HepG2 (cell line): ENCODE data around the gene KLF12. TPM values are rescaled to one million over a fixed set of nuclear protein-coding genes. Genes with fewer than 3 reads are reported as not detected.

ENCODE experiments used
- ATAC-seq: fragments of 200-7000 bp; cut with Tn5 transposase; 3 replicates; pipeline ENCODE4 v1.9.1; 2020; ENCODE audit warnings: mild to moderate bottlenecking, moderate library complexity
- BruUV-seq: library from RNA; stranded (reverse); fragments of 400-500 nt; replicated peaks from 2 replicates; lab custom pipeline; 2021; lab: Mats Ljungman, UMichigan
- CTCF ChIA-PET: fragments of 300-600 bp; formaldehyde crosslinking; extraction: SDS; loops from one replicate; lab custom pipeline; 2021; ENCODE audit warnings: low total read pairs, inconsistent platforms, low intra/inter-chr PET ratio; lab: Yijun Ruan, JAX
- POLR2A ChIA-PET: fragments of 350-600 bp; sonication (Branson Sonifier 250); formaldehyde crosslinking; loops from one replicate; lab custom pipeline; 2020; ENCODE audit warnings: antibody characterized with exemption, inconsistent platforms; lab: Yijun Ruan, JAX
- DNase-seq: peaks from one replicate; pipeline ENCODE4 v3.0.0-alpha.2; 2015; ENCODE audit warnings: low spot score
- FAIRE-seq: peaks from 3 replicates; lab custom pipeline; 2011; peaks lifted over from hg19 to GRCh38; lab: Jason Lieb, UNC
- H2AFZ ChIP-seq: one replicate; pipeline ENCODE4 v1.6.1; 2011; ENCODE audit warnings: low read length, inconsistent platforms
- H3K27ac ChIP-seq: fragments of 300-600 bp; 3 replicates; pipeline ENCODE4 v1.8.0; 2011; ENCODE audit warnings: mixed run types, mild to moderate bottlenecking, mixed read lengths, low read length, inconsistent platforms; ENCODE audit not compliant: insufficient read depth; ENCODE audit errors: extremely low read length
- H3K27me3 ChIP-seq, 2 experiments: fragments of 200-600 bp in 1 of 2; 2 replicates in 1 of 2; 3 replicates in 1 of 2; pipeline versions ENCODE4 v1.6.0 to v1.8.0; 2011; ENCODE audit warnings: low read length in 2 of 2, mild to moderate bottlenecking in 2 of 2, moderate library complexity in 2 of 2, inconsistent platforms in 1 of 2; ENCODE audit not compliant: insufficient read depth in 2 of 2, control insufficient read depth in 1 of 2
- H3K36me3 ChIP-seq, 2 experiments: fragments of 200-600 bp in 1 of 2; replicated peaks in 1 of 2; 2 replicates in 1 of 2; 3 replicates in 1 of 2; pipeline versions ENCODE4 v1.5.1 to v1.8.0; 2011; ENCODE audit warnings: low read length in 2 of 2, inconsistent platforms in 1 of 2; ENCODE audit not compliant: insufficient read depth in 2 of 2, control insufficient read depth in 1 of 2
- H3K4me1 ChIP-seq: 2 replicates; pipeline ENCODE4 v1.5.1; 2012; ENCODE audit warnings: low read length, inconsistent platforms; ENCODE audit not compliant: insufficient read depth
- H3K4me2 ChIP-seq: 2 replicates; pipeline ENCODE4 v1.6.0; 2011; ENCODE audit warnings: low read depth, low read length, inconsistent platforms
- H3K4me3 ChIP-seq, 3 experiments: fragments of 200-600 bp in 1 of 3; sonication (generic), shearing (Covaris generic) in 1 of 3; replicated peaks in 1 of 3; 2 replicates each; pipeline ENCODE4 v1.5.1; 2011 to 2016; ENCODE audit warnings: low read length in 3 of 3, inconsistent platforms in 2 of 3, low read depth in 2 of 3, mild to moderate bottlenecking in 2 of 3, control low read depth in 1 of 3, mixed read lengths in 1 of 3; ENCODE audit not compliant: insufficient read depth in 1 of 3
- H3K79me2 ChIP-seq: one replicate; pipeline ENCODE4 v1.6.1; 2011; ENCODE audit warnings: low read length, inconsistent platforms; ENCODE audit not compliant: insufficient read depth
- H3K9ac ChIP-seq: 2 replicates; pipeline ENCODE4 v1.6.0; 2011; ENCODE audit warnings: mild to moderate bottlenecking, low read depth, low read length, inconsistent platforms; ENCODE audit not compliant: insufficient read depth
- H3K9me3 ChIP-seq: 2 replicates; pipeline ENCODE4 v1.5.1; 2012; ENCODE audit warnings: mild to moderate bottlenecking, low read length
- H4K20me1 ChIP-seq: 2 replicates; pipeline ENCODE4 v1.6.0; 2011; ENCODE audit warnings: inconsistent platforms, mild to moderate bottlenecking, low read length, moderate library complexity; ENCODE audit not compliant: insufficient read depth
- CEBPB ChIP-seq: IDR thresholded peaks from 2 replicates; pipeline ENCODE4 v1.6.1; 2011; ENCODE audit warnings: low read depth, low read length, improper control_type of control experiment, borderline replicate concordance
- EHMT2 ChIP-seq: fragments of 200-600 bp; sonication (generic); IDR thresholded peaks from 2 replicates; pipeline ENCODE4 v1.7.0; 2017; ENCODE audit warnings: antibody characterized with exemption, low read depth, low read length, borderline replicate concordance
- ERF ChIP-seq: IDR thresholded peaks from 2 replicates; pipeline ENCODE4 v1.6.1; 2018; ENCODE audit warnings: missing biosample characterization, missing genetic modification reagents
- ETV5 ChIP-seq: IDR thresholded peaks from 2 replicates; pipeline ENCODE4 v1.6.1; 2018; ENCODE audit warnings: missing biosample characterization, missing genetic modification reagents, inconsistent platforms, borderline replicate concordance
- FOSL2 ChIP-seq: sonication (generic); formaldehyde crosslinking; IDR thresholded peaks from 2 replicates; pipeline ENCODE4 v1.4.0; 2020; ENCODE audit warnings: missing genetic modification reagents
- HHEX ChIP-seq: IDR thresholded peaks from 2 replicates; pipeline ENCODE4 v1.6.1; 2016; ENCODE audit warnings: control low read depth
- HMG20B ChIP-seq: conservative IDR thresholded peaks from 2 replicates; pipeline ENCODE4 v1.6.1; 2016; ENCODE audit warnings: missing genetic modification reagents, missing compliant biosample characterization
- HNF4G ChIP-seq, 2 experiments: sonication (generic) in 1 of 2; formaldehyde crosslinking in 1 of 2; IDR thresholded peaks; 2 replicates each; pipeline versions ENCODE4 v1.4.0 to v1.6.1; 2011 to 2020; ENCODE audit warnings: borderline replicate concordance in 2 of 2, low read depth in 2 of 2, mild to moderate bottlenecking in 2 of 2, low read length in 1 of 2, missing genetic modification reagents in 1 of 2, moderate library complexity in 1 of 2
- HOXA5 ChIP-seq: sonication (generic); formaldehyde crosslinking; IDR thresholded peaks from 2 replicates; pipeline ENCODE4 v1.4.0; 2020; ENCODE audit warnings: missing genetic modification reagents
- POLR2AphosphoS2 ChIP-seq: IDR thresholded peaks from 2 replicates; pipeline ENCODE4 v1.6.1; 2011; ENCODE audit warnings: low read depth, low read length, improper control_type of control experiment
- SMAD1 ChIP-seq: sonication (generic); formaldehyde crosslinking; IDR thresholded peaks from 2 replicates; pipeline ENCODE4 v1.4.0; 2020; ENCODE audit warnings: missing genetic modification reagents, low read depth, mild to moderate bottlenecking, borderline replicate concordance
- SP1 ChIP-seq, 2 experiments: fragments of 450-650 bp in 1 of 2; sonication (generic) in 1 of 2; formaldehyde crosslinking in 1 of 2; IDR thresholded peaks; 2 replicates each; pipeline versions ENCODE4 v1.4.0 to v1.6.1; 2016 to 2020; ENCODE audit warnings: missing genetic modification reagents in 1 of 2
- ZNF101 ChIP-seq: sonication (generic); formaldehyde crosslinking; IDR thresholded peaks from 2 replicates; pipeline ENCODE4 v1.4.0; 2020; ENCODE audit warnings: mild to moderate bottlenecking, low read depth, missing genetic modification reagents, borderline replicate concordance
- ZNF24 ChIP-seq: fragments of 450-650 bp; IDR thresholded peaks from 2 replicates; pipeline ENCODE4 v1.6.1; 2017; ENCODE audit warnings: antibody characterized with exemption, mild to moderate bottlenecking
- ZNF512B ChIP-seq: sonication (generic); formaldehyde crosslinking; IDR thresholded peaks from 2 replicates; pipeline ENCODE4 v1.5.1; 2020; ENCODE audit warnings: missing genetic modification reagents, mild to moderate bottlenecking, borderline replicate concordance
- ZNF530 ChIP-seq: sonication (generic); formaldehyde crosslinking; IDR thresholded peaks from 2 replicates; pipeline ENCODE4 v1.5.0; 2020; ENCODE audit warnings: low read depth, mild to moderate bottlenecking, missing genetic modification reagents
- ZNF572 ChIP-seq: sonication (generic); formaldehyde crosslinking; IDR thresholded peaks from 2 replicates; pipeline ENCODE4 v1.5.1; 2020; ENCODE audit warnings: mild to moderate bottlenecking, missing genetic modification reagents
- WGBS: methylation state at CpG from one replicate; pipeline ENCODE4 v1.1.6; 2017; ENCODE audit warnings: low lambda C conversion rate; 5-methylcytosine and 5-hydroxymethylcytosine counted together
- in situ Hi-C: cut with HindIII; loops from 2 replicates; pipeline ENCODE4 v1.10.0; 2017; ENCODE audit warnings: low pct_unique_long_range_greater_than_20kb; ENCODE audit not compliant: extremely low pct_ligation_motif_present
- intact Hi-C: fragments of 100-400 bp; cut with micrococcal nuclease; formaldehyde crosslinking; loops from one replicate; pipeline ENCODE4 v1.10.0; 2022; ENCODE audit not compliant: unreplicated experiment
- polyA plus RNA-seq, 8 experiments: library from polyadenylated mRNA; depleted of rRNA in 3 of 8; stranded (reverse) in 7 of 8; unstranded in 1 of 8; fragments of >200 nt; fragmentation: Illumina TruSeq in 4 of 8; extraction: Trizol in 4 of 8; gene quantifications; 2 replicates each; pipeline versions ENCODE4 v1.2.1 to v1.2.3, GENCODE V29; 2011 to 2016; ENCODE audit warnings: low read depth in 4 of 8, missing spikeins in 1 of 8, mixed read lengths in 1 of 8; ENCODE audit not compliant: insufficient read depth in 1 of 8
- total RNA-seq, 5 experiments: library from RNA; depleted of rRNA; stranded (reverse); fragments of >200 nt; fragmentation: Illumina TruSeq; extraction: Trizol; gene quantifications; 2 replicates each; pipeline ENCODE4 v1.2.3, GENCODE V29; 2016; ENCODE audit warnings: low read depth in 1 of 5

Gene KLF12
- total and polyA plus RNA-seq, 2 of the 13 experiments (the other 11 are each of a cell fraction or from before 2014, with no cell fraction given), result 0.66 to 1.5 TPM

DNA sequence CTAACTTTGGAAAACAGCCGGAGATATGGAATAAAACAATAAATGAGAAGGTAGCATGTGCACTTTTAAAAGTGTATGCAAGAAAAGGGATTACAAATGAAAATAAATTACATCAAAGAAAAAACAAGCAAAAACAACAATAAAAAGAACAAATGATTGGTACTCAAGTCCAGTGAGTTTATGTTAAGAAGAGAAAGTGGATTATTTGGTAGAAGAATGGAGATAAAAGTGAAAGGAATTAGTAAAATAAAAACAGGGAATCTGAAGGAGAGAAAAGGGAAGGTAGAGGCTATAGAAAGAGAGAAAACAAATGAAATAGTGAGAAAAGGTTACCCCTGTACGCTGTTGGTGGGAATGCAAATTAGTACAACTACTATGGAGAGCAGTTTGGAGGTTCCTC lies 28.6 kb upstream of the KLF12 start:
- intact Hi-C loops, result no loop called here
- no peak for ATAC-seq
- WGBS, result 85% methylated on average over 2 of the region's 2 CpGs

DNA sequence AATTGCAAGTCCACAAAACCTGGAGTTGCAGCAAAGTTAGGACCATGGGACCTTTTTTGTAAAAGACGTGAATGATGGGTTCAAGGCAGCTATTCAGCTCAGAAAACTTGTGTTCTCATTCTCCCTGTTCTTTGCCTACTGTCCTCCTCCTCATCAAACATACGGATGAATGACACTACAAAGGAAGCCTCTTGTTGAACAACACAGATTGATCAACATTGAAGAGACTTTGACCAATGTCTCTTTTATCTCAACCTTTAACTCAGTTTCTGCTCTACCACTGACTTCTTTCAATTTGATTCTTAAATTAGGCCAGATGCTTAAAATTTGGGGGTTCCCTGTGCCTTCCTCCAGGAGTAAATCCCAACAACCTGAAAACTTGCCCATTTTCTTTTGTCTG lies 27.9 kb upstream of the KLF12 start:
- in situ Hi-C loops (no loop called here), intact Hi-C loops (no loop called here)
- ChIA-PET POLR2A (no interaction called here), CTCF (no interaction called here)
- DNase-seq (peak; percentile 80), ATAC-seq (peak; percentile 99), FAIRE-seq (peak; percentile 81)
- H4K20me1 ChIP-seq, result no peaks in the 10 kb centered on the region
- H3K27ac ChIP-seq, result peak overlapping the region; percentile 65
- H3K4me3 ChIP-seq, result no peak overlapping the region
- no peak overlapping the region for H2AFZ ChIP-seq
- H3K36me3 ChIP-seq, result no peaks in the 10 kb centered on the region
- H3K9ac ChIP-seq, result no peak overlapping the region
- no peaks in the 10 kb centered on the region for H3K79me2 ChIP-seq
- 0% methylated on average over 2 of the region's 2 CpGs for WGBS
- peaks cover 0 to 2% of the 10 kb centered on the region in 2 experiments; a peak in 1 of 5 replicates for H3K27me3 ChIP-seq
- no TSS peak for BruUV-seq
- peaks cover 29% of the 10 kb centered on the region for H3K4me1 ChIP-seq
- no peaks in the 10 kb centered on the region for H3K9me3 ChIP-seq
- peak overlapping the region; percentile 36 for H3K4me2 ChIP-seq
- peak; percentile 57; the same call in 1 of the 2 replicates for TF ChIP-seq EHMT2
- TF ChIP-seq ZNF512B (CRISPR knock-in tag), result no peak
- TF ChIP-seq CEBPB, result peak; percentile 46; the same call in 1 of the 2 replicates
- TF ChIP-seq HOXA5 (CRISPR knock-in tag), result no peak
- no peak for TF ChIP-seq ZNF572 (CRISPR knock-in tag)
- 0 out of 2 replicates have a peak, but pooled peaks have one; percentile 22 for TF ChIP-seq ERF
- TF ChIP-seq FOSL2, result no peak
- peak; percentile 49; the same call in 1 of the 2 replicates for TF ChIP-seq HHEX (CRISPR knock-in tag)
- 0 out of 2 replicates have a peak, but pooled peaks have one; percentile 54 for TF ChIP-seq HMG20B (CRISPR knock-in tag)
- no peak for TF ChIP-seq ZNF101 (CRISPR knock-in tag)
- TF ChIP-seq ZNF530, result no peak
- peak; percentile 83 for TF ChIP-seq HNF4G (IDR thresholded peaks at IDR 0.05; ENCODE audit: borderline replicate concordance, low read depth, low read length)
- no peak for TF ChIP-seq HNF4G (CRISPR knock-in tag; IDR thresholded peaks at IDR 0.05; ENCODE audit: borderline replicate concordance, low read depth)
- no peak for TF ChIP-seq SP1 (IDR thresholded peaks at IDR 0.05)
- no peak for TF ChIP-seq SP1 (CRISPR knock-in tag; IDR thresholded peaks at IDR 0.05)

More for the DNA sequence above, 28.6 kb upstream of the KLF12 start:
- no peaks in the 10 kb centered on the region for H3K9me3 ChIP-seq
- no peak overlapping the region for H3K4me3 ChIP-seq
- no peak for DNase-seq
- FAIRE-seq, result no peak
- CTCF ChIA-PET, result no interaction called here
- H2AFZ ChIP-seq, result no peak overlapping the region
- H3K4me1 ChIP-seq, result peaks cover 31% of the 10 kb centered on the region
- H3K27me3 ChIP-seq, result peaks cover 0 to 2% of the 10 kb centered on the region in 2 experiments; a peak in 1 of 5 replicates
- in situ Hi-C loops, result no loop called here
- peak overlapping the region; percentile 65 for H3K27ac ChIP-seq
- H3K9ac ChIP-seq, result no peak overlapping the region
- TF ChIP-seq POLR2AphosphoS2 (no peak), EHMT2 (0 out of 2 replicates have a peak, but pooled peaks have one; percentile 3), ZNF24 (no peak), ETV5 (no peak), SMAD1 (no peak)
- TF ChIP-seq, all 625 proteins: peak for 1
- no peaks in the 10 kb centered on the region for H3K79me2 ChIP-seq
- POLR2A ChIA-PET, result no interaction called here
- no peaks in the 10 kb centered on the region for H4K20me1 ChIP-seq
- BruUV-seq, result no TSS peak
- H3K36me3 ChIP-seq, result no peaks in the 10 kb centered on the region
- H3K4me2 ChIP-seq, result no peak overlapping the region
